Suprapubic skin (tissue), 4 donors: ENCODE measurements around the gene GRIA1.

ENCODE experiments used
- POLR2A ChIP-seq, 2 donors: fragments of 450-650 bp; IDR thresholded peaks; one replicate each; pipeline ENCODE4 v1.6.1; 2017; ENCODE audit warnings: antibody characterized with exemption in 2 of 2, mild to moderate bottlenecking in 2 of 2, moderate library complexity in 2 of 2
- POLR2AphosphoS5 ChIP-seq, 3 donors: sonication (generic); formaldehyde crosslinking; IDR thresholded peaks; one replicate each; pipeline ENCODE4 v1.6.1; 2017; ENCODE audit warnings: antibody characterized with exemption in 3 of 3
- TF ChIP-seq, protein P1 (sequence below), 2 donors: fragments of 200-600 bp in 1 of 2; fragments of 450-650 bp in 1 of 2; sonication (generic) in 1 of 2; IDR thresholded peaks; one replicate each; pipeline ENCODE4 v1.5.1; 2016 to 2019; ENCODE audit warnings: antibody characterized with exemption in 2 of 2, mild to moderate bottlenecking in 1 of 2, moderate library complexity in 1 of 2

DNA sequence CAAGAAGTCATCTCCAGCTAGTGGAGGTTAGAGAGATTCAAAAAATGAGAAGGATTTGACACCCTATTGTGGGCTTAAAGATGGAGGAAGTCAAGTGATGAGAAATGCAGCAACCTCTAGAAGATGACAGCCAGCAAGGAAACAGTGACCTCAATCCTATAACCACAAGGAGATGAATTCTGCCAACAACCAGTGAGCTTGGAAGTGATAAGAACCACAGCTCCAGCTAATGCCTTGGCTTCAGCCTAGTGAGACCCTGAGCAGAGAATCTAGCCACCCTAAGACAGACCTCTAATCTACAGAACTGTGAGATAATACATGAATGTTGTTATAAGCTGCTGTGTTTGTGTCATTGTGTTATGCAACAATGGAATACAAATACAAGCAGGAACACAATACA, 262.4 kb downstream of the GRIA1 start:
- TF ChIP-seq POLR2A (IDR thresholded peaks at IDR 0.05) (no peak), POLR2AphosphoS5 (IDR thresholded peaks at IDR 0.05) (no peak)
- TF ChIP-seq, protein P1, sequence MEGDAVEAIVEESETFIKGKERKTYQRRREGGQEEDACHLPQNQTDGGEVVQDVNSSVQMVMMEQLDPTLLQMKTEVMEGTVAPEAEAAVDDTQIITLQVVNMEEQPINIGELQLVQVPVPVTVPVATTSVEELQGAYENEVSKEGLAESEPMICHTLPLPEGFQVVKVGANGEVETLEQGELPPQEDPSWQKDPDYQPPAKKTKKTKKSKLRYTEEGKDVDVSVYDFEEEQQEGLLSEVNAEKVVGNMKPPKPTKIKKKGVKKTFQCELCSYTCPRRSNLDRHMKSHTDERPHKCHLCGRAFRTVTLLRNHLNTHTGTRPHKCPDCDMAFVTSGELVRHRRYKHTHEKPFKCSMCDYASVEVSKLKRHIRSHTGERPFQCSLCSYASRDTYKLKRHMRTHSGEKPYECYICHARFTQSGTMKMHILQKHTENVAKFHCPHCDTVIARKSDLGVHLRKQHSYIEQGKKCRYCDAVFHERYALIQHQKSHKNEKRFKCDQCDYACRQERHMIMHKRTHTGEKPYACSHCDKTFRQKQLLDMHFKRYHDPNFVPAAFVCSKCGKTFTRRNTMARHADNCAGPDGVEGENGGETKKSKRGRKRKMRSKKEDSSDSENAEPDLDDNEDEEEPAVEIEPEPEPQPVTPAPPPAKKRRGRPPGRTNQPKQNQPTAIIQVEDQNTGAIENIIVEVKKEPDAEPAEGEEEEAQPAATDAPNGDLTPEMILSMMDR (IDR thresholded peaks at IDR 0.05) = no peak
